ENCODE results near the gene HERC2. TPM values are rescaled to one million over a fixed set of nuclear protein-coding genes. Genes with fewer than 3 reads are reported as not detected.

Gene HERC2
- total and polyA plus RNA-seq, 10 donors, result 16.1 to 79.8 (median 58.9) TPM

- intact Hi-C loops (cut with DNase I; ENCODE audit: low total_unique reads), result no loop called here
- no peak for DNase-seq
- Histone ChIP-seq H3K27me3 (replicated peaks in 1 of 7) (no peaks in the 10 kb centered on the region), H3K4me1 (no peaks in the 10 kb centered on the region), H3K27ac (no peak overlapping the region), H3K36me3 (peaks cover 6 to 99% (median 76%) of the 10 kb centered on the region in 6 donors), H3K4me3 (no peak overlapping the region), H3K9me3 (no peaks in the 10 kb centered on the region)
- TF ChIP-seq POLR2AphosphoS5 (IDR thresholded peaks at IDR 0.05) (no peak), POLR2A (IDR thresholded peaks at IDR 0.05) (no peak), CTCF (IDR thresholded peaks at IDR 0.05 in 8 of 11, conservative IDR thresholded peaks at IDR 0.05 in 3 of 11) (no peak)
- WGBS, 5 donors, result 82 to 96% (median 94%) methylated on average over 3 of the region's 3 CpGs
Observed at GRCh38 chr15:28167042-28167441, 154.9 kb downstream of the HERC2 start.

- no peak for TF ChIP-seq CTCF (IDR thresholded peaks at IDR 0.05 in 8 of 11, conservative IDR thresholded peaks at IDR 0.05 in 3 of 11)
- no peak for TF ChIP-seq POLR2AphosphoS5 (IDR thresholded peaks at IDR 0.05)
- TF ChIP-seq POLR2A (IDR thresholded peaks at IDR 0.05), result no peak
- peaks cover 6 to 99% (median 78%) of the 10 kb centered on the region in 6 donors for H3K36me3 ChIP-seq
- WGBS, 5 donors, result 86 to 96% (median 93%) methylated on average over 1 of the region's 1 CpG
Observed at GRCh38 chr15:28165791-28166190, 156.2 kb downstream of the HERC2 start.

GRCh38 chr15:28164876-28165275 lies 157.1 kb downstream of the HERC2 start:
- H3K4me1 ChIP-seq, result no peaks in the 10 kb centered on the region
- H3K36me3 ChIP-seq, result peaks cover 6 to 100% (median 80%) of the 10 kb centered on the region in 6 donors
- intact Hi-C loops (cut with DNase I; ENCODE audit: low total_unique reads), result no loop called here
- no peak overlapping the region for H3K4me3 ChIP-seq
- H3K9me3 ChIP-seq, result no peaks in the 10 kb centered on the region
- 96 to 100% (median 98%) methylated on average over 3 of the region's 3 CpGs for WGBS, 5 donors
- H3K27ac ChIP-seq, result no peak overlapping the region
- DNase-seq, result no peak
- H3K27me3 ChIP-seq (replicated peaks in 1 of 7), result no peaks in the 10 kb centered on the region
- TF ChIP-seq POLR2AphosphoS5 (IDR thresholded peaks at IDR 0.05) (no peak), CTCF (IDR thresholded peaks at IDR 0.05 in 8 of 11, conservative IDR thresholded peaks at IDR 0.05 in 3 of 11) (no peak), POLR2A (IDR thresholded peaks at IDR 0.05) (no peak)

More at GRCh38 chr15:28165791-28166190, 156.2 kb downstream of the HERC2 start:
- Histone ChIP-seq H3K4me3 (no peak overlapping the region), H3K27ac (no peak overlapping the region), H3K27me3 (replicated peaks in 1 of 7) (no peaks in the 10 kb centered on the region), H3K4me1 (no peaks in the 10 kb centered on the region), H3K9me3 (no peaks in the 10 kb centered on the region)
- intact Hi-C loops (cut with DNase I; ENCODE audit: low total_unique reads), result no loop called here
- DNase-seq, result no peak

GRCh38 chr15:28154283-28154682 lies 167.7 kb downstream of the HERC2 start:
- Histone ChIP-seq H3K4me3 (no peak overlapping the region), H3K27me3 (replicated peaks in 1 of 7) (no peaks in the 10 kb centered on the region), H3K36me3 (peaks cover 0 to 43% (median 13%) of the 10 kb centered on the region in 6 donors), H3K27ac (no peak overlapping the region), H3K4me1 (no peaks in the 10 kb centered on the region), H3K9me3 (peaks cover 0 to 28% (median 24%) of the 10 kb centered on the region in 8 donors)
- no peak for TF ChIP-seq POLR2AphosphoS5 (IDR thresholded peaks at IDR 0.05)
- no peak for TF ChIP-seq POLR2A (IDR thresholded peaks at IDR 0.05)
- TF ChIP-seq CTCF (IDR thresholded peaks at IDR 0.05 in 8 of 11, conservative IDR thresholded peaks at IDR 0.05 in 3 of 11), result no peak
- DNase-seq, result no peak
- whole genome bisulfite sequencing, 5 donors, result 93 to 96% (median 94%) methylated on average over 4 of the region's 4 CpGs
- intact Hi-C loops (cut with DNase I; ENCODE audit: low total_unique reads), result no loop called here

All from spleen (tissue), 11 donors.